ENCODE data around the gene THPO.

DNA sequence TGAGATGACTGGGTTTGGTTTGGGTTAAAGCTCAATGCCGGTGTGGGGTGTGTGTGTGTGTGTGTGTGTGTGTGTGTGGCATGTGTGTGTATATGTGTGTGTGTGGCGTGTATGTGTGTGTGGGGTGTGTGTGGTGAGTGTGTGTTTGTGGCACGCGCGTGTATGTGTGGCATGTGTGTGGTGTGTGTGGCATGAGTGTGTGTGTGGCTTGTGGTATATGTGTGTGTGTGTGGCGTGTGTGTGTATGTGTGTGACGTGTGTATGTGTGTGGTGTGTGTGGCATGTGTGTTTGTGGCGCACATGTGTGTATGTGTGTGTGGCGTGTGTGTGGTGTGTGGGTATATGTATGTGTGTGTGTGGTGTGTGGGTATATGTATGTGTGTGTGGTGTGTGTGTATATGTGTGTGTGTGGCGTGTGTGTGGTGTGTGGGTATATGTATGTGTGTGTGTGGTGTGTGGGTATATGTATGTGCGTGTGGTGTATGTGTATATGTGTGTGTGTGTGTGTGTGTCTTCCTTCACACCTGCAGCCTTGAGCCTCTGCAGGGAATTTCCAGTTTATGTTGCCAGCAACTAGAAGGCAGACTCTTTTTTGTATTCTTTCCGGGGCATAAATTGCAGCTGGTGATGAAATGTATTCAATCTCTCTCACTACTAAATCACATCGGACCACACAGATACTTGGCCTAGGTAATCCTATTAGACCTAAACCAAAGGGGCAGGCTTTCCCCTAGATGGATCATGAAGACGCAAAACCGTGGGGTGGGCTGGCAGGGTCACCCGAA, 36.6 kb upstream of the THPO start:
- TF ChIP-seq, protein P1, sequence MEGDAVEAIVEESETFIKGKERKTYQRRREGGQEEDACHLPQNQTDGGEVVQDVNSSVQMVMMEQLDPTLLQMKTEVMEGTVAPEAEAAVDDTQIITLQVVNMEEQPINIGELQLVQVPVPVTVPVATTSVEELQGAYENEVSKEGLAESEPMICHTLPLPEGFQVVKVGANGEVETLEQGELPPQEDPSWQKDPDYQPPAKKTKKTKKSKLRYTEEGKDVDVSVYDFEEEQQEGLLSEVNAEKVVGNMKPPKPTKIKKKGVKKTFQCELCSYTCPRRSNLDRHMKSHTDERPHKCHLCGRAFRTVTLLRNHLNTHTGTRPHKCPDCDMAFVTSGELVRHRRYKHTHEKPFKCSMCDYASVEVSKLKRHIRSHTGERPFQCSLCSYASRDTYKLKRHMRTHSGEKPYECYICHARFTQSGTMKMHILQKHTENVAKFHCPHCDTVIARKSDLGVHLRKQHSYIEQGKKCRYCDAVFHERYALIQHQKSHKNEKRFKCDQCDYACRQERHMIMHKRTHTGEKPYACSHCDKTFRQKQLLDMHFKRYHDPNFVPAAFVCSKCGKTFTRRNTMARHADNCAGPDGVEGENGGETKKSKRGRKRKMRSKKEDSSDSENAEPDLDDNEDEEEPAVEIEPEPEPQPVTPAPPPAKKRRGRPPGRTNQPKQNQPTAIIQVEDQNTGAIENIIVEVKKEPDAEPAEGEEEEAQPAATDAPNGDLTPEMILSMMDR (IDR thresholded peaks at IDR 0.05): no peak
- no peak for TF ChIP-seq POLR2A (IDR thresholded peaks at IDR 0.05)

All from lower leg skin (tissue), 3 donors.